GM23338 (cell line): Measurements from ENCODE around the gene SCIN.

Experiments used
- CREB1 ChIP-seq: fragments of 250-450 bp; sonication (Bioruptor Pico); IDR thresholded peaks from 2 replicates; pipeline ENCODE4 v1.5.0; 2020; ENCODE audit warnings: low read depth, mild to moderate bottlenecking, moderate library complexity
- CTCF ChIP-seq, 2 experiments: fragments of 200-600 bp in 1 of 2; sonication (generic) in 1 of 2; conservative IDR thresholded peaks; 2 replicates each; pipeline versions ENCODE4 v1.5.1 to v1.6.1; 2016 to 2017; ENCODE audit warnings: antibody characterized with exemption in 2 of 2, low read depth in 2 of 2, mild to moderate bottlenecking in 2 of 2, moderate library complexity in 1 of 2
- EZH2 ChIP-seq: fragments of 200-600 bp; sonication (generic); IDR thresholded peaks from one replicate; pipeline ENCODE4 v1.8.0; 2017; ENCODE audit warnings: antibody characterized with exemption, mild to moderate bottlenecking, low read depth; ENCODE audit not compliant: unreplicated experiment
- EZH2phosphoT487 ChIP-seq: fragments of 200-600 bp; sonication (generic); IDR thresholded peaks from one replicate; pipeline ENCODE4 v1.8.1; 2018; ENCODE audit warnings: antibody characterized with exemption; ENCODE audit not compliant: unreplicated experiment
- JUNB ChIP-seq: IDR thresholded peaks from one replicate; pipeline ENCODE4 v1.6.1; 2016; ENCODE audit warnings: antibody characterized with exemption; ENCODE audit not compliant: unreplicated experiment
- NANOG ChIP-seq: IDR thresholded peaks from 2 replicates; pipeline ENCODE4 v1.6.1; 2016; ENCODE audit warnings: antibody characterized with exemption, borderline replicate concordance
- POLR2AphosphoS5 ChIP-seq: IDR thresholded peaks from 2 replicates; pipeline ENCODE4 v1.6.1; 2016; ENCODE audit warnings: antibody characterized with exemption, low read depth
- STAT1 ChIP-seq: IDR thresholded peaks from one replicate; pipeline ENCODE4 v1.6.1; 2016; ENCODE audit warnings: antibody characterized with exemption; ENCODE audit not compliant: unreplicated experiment
- ZNF114 ChIP-seq: fragments of 250-450 bp; sonication (Bioruptor Pico); IDR thresholded peaks from 2 replicates; pipeline ENCODE4 v1.5.0; 2020; ENCODE audit warnings: mild to moderate bottlenecking, moderate library complexity
- ZNF331 ChIP-seq: fragments of 250-450 bp; sonication (Bioruptor Pico); IDR thresholded peaks from 2 replicates; pipeline ENCODE4 v1.5.0; 2020; ENCODE audit warnings: low read depth, mild to moderate bottlenecking, moderate library complexity
- ZNF462 ChIP-seq: fragments of 250-450 bp; sonication (Bioruptor Pico); IDR thresholded peaks from 2 replicates; pipeline ENCODE4 v1.5.0; 2020; ENCODE audit warnings: mild to moderate bottlenecking, moderate library complexity
- TF ChIP-seq, protein P1 (sequence below): IDR thresholded peaks from one replicate; pipeline ENCODE4 v1.6.1; 2018; ENCODE audit warnings: antibody characterized with exemption; ENCODE audit not compliant: unreplicated experiment
- TF ChIP-seq, protein P2 (sequence below): IDR thresholded peaks from 2 replicates; pipeline ENCODE4 v1.6.1; 2016; ENCODE audit warnings: antibody characterized with exemption

DNA sequence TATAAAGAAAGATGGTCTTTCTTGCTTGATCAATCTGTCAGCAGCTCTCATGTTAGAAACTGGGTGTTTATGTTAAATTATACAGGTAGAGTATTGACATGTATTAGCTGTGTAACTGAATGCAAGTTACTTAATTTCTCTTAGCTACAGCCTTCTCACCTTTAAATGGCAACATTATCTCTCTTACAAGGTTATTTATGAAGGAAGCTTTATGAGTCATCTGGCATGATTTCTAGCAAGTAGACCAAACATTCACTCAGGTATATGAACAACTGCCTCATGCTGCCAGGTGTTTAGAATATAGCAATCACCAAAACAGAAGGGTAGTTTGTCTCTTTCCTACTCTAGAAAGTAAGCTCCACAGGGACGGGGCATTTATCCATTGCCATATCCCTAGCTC lies 125.4 kb downstream of the SCIN start:
- TF ChIP-seq CTCF (conservative IDR thresholded peaks at IDR 0.05; ENCODE audit: low read depth in 2 of 2): no peak
- TF ChIP-seq EZH2phosphoT487: no peak
- TF ChIP-seq EZH2: no peak
- TF ChIP-seq, protein P1, sequence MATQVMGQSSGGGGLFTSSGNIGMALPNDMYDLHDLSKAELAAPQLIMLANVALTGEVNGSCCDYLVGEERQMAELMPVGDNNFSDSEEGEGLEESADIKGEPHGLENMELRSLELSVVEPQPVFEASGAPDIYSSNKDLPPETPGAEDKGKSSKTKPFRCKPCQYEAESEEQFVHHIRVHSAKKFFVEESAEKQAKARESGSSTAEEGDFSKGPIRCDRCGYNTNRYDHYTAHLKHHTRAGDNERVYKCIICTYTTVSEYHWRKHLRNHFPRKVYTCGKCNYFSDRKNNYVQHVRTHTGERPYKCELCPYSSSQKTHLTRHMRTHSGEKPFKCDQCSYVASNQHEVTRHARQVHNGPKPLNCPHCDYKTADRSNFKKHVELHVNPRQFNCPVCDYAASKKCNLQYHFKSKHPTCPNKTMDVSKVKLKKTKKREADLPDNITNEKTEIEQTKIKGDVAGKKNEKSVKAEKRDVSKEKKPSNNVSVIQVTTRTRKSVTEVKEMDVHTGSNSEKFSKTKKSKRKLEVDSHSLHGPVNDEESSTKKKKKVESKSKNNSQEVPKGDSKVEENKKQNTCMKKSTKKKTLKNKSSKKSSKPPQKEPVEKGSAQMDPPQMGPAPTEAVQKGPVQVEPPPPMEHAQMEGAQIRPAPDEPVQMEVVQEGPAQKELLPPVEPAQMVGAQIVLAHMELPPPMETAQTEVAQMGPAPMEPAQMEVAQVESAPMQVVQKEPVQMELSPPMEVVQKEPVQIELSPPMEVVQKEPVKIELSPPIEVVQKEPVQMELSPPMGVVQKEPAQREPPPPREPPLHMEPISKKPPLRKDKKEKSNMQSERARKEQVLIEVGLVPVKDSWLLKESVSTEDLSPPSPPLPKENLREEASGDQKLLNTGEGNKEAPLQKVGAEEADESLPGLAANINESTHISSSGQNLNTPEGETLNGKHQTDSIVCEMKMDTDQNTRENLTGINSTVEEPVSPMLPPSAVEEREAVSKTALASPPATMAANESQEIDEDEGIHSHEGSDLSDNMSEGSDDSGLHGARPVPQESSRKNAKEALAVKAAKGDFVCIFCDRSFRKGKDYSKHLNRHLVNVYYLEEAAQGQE: no peak
- TF ChIP-seq, protein P2, sequence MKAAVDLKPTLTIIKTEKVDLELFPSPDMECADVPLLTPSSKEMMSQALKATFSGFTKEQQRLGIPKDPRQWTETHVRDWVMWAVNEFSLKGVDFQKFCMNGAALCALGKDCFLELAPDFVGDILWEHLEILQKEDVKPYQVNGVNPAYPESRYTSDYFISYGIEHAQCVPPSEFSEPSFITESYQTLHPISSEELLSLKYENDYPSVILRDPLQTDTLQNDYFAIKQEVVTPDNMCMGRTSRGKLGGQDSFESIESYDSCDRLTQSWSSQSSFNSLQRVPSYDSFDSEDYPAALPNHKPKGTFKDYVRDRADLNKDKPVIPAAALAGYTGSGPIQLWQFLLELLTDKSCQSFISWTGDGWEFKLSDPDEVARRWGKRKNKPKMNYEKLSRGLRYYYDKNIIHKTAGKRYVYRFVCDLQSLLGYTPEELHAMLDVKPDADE: no peak
- no peak for TF ChIP-seq NANOG
- no peak for TF ChIP-seq POLR2AphosphoS5
- no peak for TF ChIP-seq CREB1 (CRISPR knock-in tag)
- no peak for TF ChIP-seq ZNF114 (CRISPR knock-in tag)
- no peak for TF ChIP-seq ZNF331 (CRISPR knock-in tag)
- TF ChIP-seq JUNB: no peak
- TF ChIP-seq STAT1: no peak
- no peak for TF ChIP-seq ZNF462
